Liver (tissue), 9 donors: ENCODE data around the gene SLFN12L. TPM values are rescaled to one million over a fixed set of nuclear protein-coding genes. Genes with fewer than 3 reads are reported as not detected.

Source experiments
- DNase-seq: peaks from one replicate; pipeline ENCODE4 v3.0.0-alpha.2; 2017; ENCODE audit warnings: low spot score
- H3K27ac ChIP-seq, 2 donors: one replicate each; pipeline ENCODE4 v1.7.0; 2013; ENCODE audit warnings: inconsistent platforms in 2 of 2, low read length in 2 of 2, control low read depth in 1 of 2, low read depth in 1 of 2, mild to moderate bottlenecking in 1 of 2
- H3K27me3 ChIP-seq, 4 donors: one replicate each; pipeline versions ENCODE4 v1.6.1 to v1.7.0; 2013; ENCODE audit warnings: low read length in 3 of 4, inconsistent platforms in 1 of 4, mild to moderate bottlenecking in 1 of 4, moderate library complexity in 1 of 4; ENCODE audit not compliant: control insufficient read depth in 4 of 4, insufficient read depth in 4 of 4
- H3K36me3 ChIP-seq, 4 donors: one replicate each; pipeline versions ENCODE4 v1.6.1 to v1.7.0; 2013; ENCODE audit warnings: low read length in 3 of 4, mild to moderate bottlenecking in 3 of 4, low read depth in 1 of 4, moderate library complexity in 1 of 4; ENCODE audit not compliant: control insufficient read depth in 4 of 4, insufficient read depth in 3 of 4
- H3K4me1 ChIP-seq, 4 donors: one replicate each; pipeline versions ENCODE4 v1.6.1 to v1.7.0; 2013; ENCODE audit warnings: low read length in 3 of 4, mild to moderate bottlenecking in 3 of 4, moderate library complexity in 1 of 4; ENCODE audit not compliant: control insufficient read depth in 4 of 4, insufficient read depth in 4 of 4
- H3K4me3 ChIP-seq, 3 donors: one replicate each; pipeline versions ENCODE4 v1.6.1 to v1.7.0; 2013; ENCODE audit warnings: low read length in 3 of 3, control low read depth in 1 of 3, low read depth in 1 of 3, mild to moderate bottlenecking in 1 of 3
- H3K9ac ChIP-seq, 2 donors: one replicate each; pipeline ENCODE4 v1.7.0; 2013; ENCODE audit warnings: low read length in 2 of 2, mild to moderate bottlenecking in 2 of 2, moderate library complexity in 2 of 2, control low read depth in 1 of 2, low read depth in 1 of 2
- H3K9me3 ChIP-seq, 4 donors: one replicate each; pipeline versions ENCODE4 v1.6.1 to v1.7.0; 2013; ENCODE audit warnings: low read length in 3 of 4; ENCODE audit not compliant: control insufficient read depth in 4 of 4
- EGR1 ChIP-seq, 2 donors: IDR thresholded peaks; 2 replicates each; pipeline ENCODE4 v1.6.1; 2016 to 2018; ENCODE audit warnings: antibody characterized with exemption in 2 of 2, low read depth in 2 of 2
- FOXA1 ChIP-seq: IDR thresholded peaks from 2 replicates; pipeline ENCODE4 v1.6.1; 2016; ENCODE audit warnings: antibody characterized with exemption
- FOXA2 ChIP-seq: IDR thresholded peaks from 2 replicates; pipeline ENCODE4 v1.6.1; 2016; ENCODE audit warnings: antibody characterized with exemption
- GABPA ChIP-seq, 2 donors: IDR thresholded peaks in 1 of 2; conservative IDR thresholded peaks in 1 of 2; 2 replicates each; pipeline ENCODE4 v1.6.1; 2016; ENCODE audit warnings: antibody characterized with exemption in 2 of 2, mild to moderate bottlenecking in 1 of 2, moderate library complexity in 1 of 2
- HNF4A ChIP-seq, 2 donors: conservative IDR thresholded peaks; 2 replicates each; pipeline ENCODE4 v1.6.1; 2016; ENCODE audit warnings: antibody characterized with exemption in 2 of 2, mild to moderate bottlenecking in 2 of 2
- HNF4G ChIP-seq: IDR thresholded peaks from 2 replicates; pipeline ENCODE4 v1.6.1; 2016; ENCODE audit warnings: antibody characterized with exemption
- JUND ChIP-seq, 2 donors: IDR thresholded peaks; 2 replicates each; pipeline ENCODE4 v1.6.1; 2016; ENCODE audit warnings: antibody characterized with exemption in 2 of 2
- NR2F2 ChIP-seq: IDR thresholded peaks from 2 replicates; pipeline ENCODE4 v1.6.1; 2016; ENCODE audit warnings: antibody characterized with exemption
- RAD21 ChIP-seq, 2 donors: IDR thresholded peaks; 2 replicates each; pipeline ENCODE4 v1.6.1; 2016; ENCODE audit warnings: antibody characterized with exemption in 2 of 2, mild to moderate bottlenecking in 2 of 2
- RXRA ChIP-seq, 2 donors: IDR thresholded peaks; 2 replicates each; pipeline ENCODE4 v1.6.1; 2017 to 2018; ENCODE audit warnings: antibody characterized with exemption in 2 of 2, mild to moderate bottlenecking in 1 of 2
- SP1 ChIP-seq: IDR thresholded peaks from 2 replicates; pipeline ENCODE4 v1.6.1; 2018; ENCODE audit warnings: antibody characterized with exemption, mild to moderate bottlenecking
- TAF1 ChIP-seq: conservative IDR thresholded peaks from 2 replicates; pipeline ENCODE4 v1.6.1; 2016; ENCODE audit warnings: antibody characterized with exemption, mild to moderate bottlenecking
- YY1 ChIP-seq: IDR thresholded peaks from 2 replicates; pipeline ENCODE4 v1.6.1; 2016; ENCODE audit warnings: antibody characterized with exemption, mild to moderate bottlenecking
- WGBS: extraction: QIAGEN DNeasy Blood & Tissue Kit; methylation state at CpG from one replicate; pipeline ENCODE4 v1.1.7; 2013; 5-methylcytosine and 5-hydroxymethylcytosine counted together
- polyA plus RNA-seq, 2 donors: library from polyadenylated mRNA; stranded (reverse) in 1 of 2; unstranded in 1 of 2; fragments of 200-250 nt in 1 of 2; fragments of >200 nt in 1 of 2; fragmentation: Nextera tagmentation in 1 of 2; extraction: Ambion mirVana in 1 of 2; gene quantifications; one replicate each; pipeline versions ENCODE4 v1.2.1 to v1.2.3, GENCODE V29; 2013 to 2015
- total RNA-seq, 2 donors: library from RNA; depleted of rRNA; stranded (reverse); fragments of >200 nt; gene quantifications; one replicate each; pipeline ENCODE4 v1.2.3, GENCODE V29; 2014
- TF ChIP-seq, protein P1 (sequence below): IDR thresholded peaks from 2 replicates; pipeline ENCODE4 v1.6.1; 2016; ENCODE audit warnings: antibody characterized with exemption, mild to moderate bottlenecking
- TF ChIP-seq, protein P2 (sequence below): IDR thresholded peaks from 2 replicates; pipeline ENCODE4 v1.6.1; 2016; ENCODE audit warnings: antibody characterized with exemption
- TF ChIP-seq, protein P3 (sequence below): IDR thresholded peaks from 2 replicates; pipeline ENCODE4 v1.6.1; 2016; ENCODE audit warnings: antibody characterized with exemption
- TF ChIP-seq, protein P4 (sequence below): fragments of 150-350 bp; IDR thresholded peaks from 2 replicates; pipeline ENCODE4 v1.5.1; 2017; ENCODE audit warnings: improper control_type of control experiment, low read depth, low read length; ENCODE audit not compliant: missing input control
- TF ChIP-seq, protein P5 (sequence below): IDR thresholded peaks from 2 replicates; pipeline ENCODE4 v1.6.1; 2016; ENCODE audit warnings: antibody characterized with exemption
- donor health status: healthy.
- donor health status: healthy.
- donor health status: healthy.
- donor health status: healthy.
- donor health status: healthy.

The SLFN12L gene
- total and polyA plus RNA-seq, 4 donors = 0.09 to 2.2 (median 0.27) TPM

DNA sequence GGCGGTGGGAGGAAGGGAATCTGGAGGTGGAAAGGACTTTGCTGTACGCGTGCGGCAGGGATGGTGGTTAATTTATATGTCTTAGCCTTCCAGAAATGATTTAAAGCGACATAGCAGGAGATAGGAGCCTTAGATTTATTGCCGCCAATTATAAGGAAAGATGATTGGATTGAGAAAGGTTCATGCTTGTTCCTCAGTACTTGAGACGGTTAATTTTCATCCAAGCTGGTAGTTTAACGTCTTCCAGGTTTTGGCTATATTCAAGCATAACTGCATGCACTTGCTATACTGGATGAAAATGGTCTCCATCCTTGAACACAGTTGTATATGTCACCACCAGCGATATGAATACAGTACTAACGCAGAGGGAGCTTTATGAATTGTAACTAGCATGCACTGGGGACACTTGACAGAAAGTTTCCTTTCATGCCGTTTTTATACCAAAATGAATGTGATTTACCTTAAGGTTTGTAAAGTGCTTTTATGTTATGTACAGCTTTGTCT lies 41.5 kb upstream of the SLFN12L start:
- Histone ChIP-seq H3K9me3 (no peaks in the 10 kb centered on the region), H3K9ac (peak overlapping the region; percentile 58 to 94), H3K4me3 (peak overlapping the region; percentile 55 to 90 (median 87)), H3K27ac (peak overlapping the region; percentile 87 to 89), H3K36me3 (peaks cover 0 to 8% (median 3%) of the 10 kb centered on the region in 4 donors), H3K4me1 (peaks cover 0 to 19% (median 11%) of the 10 kb centered on the region in 4 donors), H3K27me3 (no peaks in the 10 kb centered on the region)
- no peak for DNase-seq
- 4% methylated on average over 11 of the region's 11 CpGs for WGBS
- TF ChIP-seq RXRA (IDR thresholded peaks at IDR 0.05) = no peak
- TF ChIP-seq, protein P1, sequence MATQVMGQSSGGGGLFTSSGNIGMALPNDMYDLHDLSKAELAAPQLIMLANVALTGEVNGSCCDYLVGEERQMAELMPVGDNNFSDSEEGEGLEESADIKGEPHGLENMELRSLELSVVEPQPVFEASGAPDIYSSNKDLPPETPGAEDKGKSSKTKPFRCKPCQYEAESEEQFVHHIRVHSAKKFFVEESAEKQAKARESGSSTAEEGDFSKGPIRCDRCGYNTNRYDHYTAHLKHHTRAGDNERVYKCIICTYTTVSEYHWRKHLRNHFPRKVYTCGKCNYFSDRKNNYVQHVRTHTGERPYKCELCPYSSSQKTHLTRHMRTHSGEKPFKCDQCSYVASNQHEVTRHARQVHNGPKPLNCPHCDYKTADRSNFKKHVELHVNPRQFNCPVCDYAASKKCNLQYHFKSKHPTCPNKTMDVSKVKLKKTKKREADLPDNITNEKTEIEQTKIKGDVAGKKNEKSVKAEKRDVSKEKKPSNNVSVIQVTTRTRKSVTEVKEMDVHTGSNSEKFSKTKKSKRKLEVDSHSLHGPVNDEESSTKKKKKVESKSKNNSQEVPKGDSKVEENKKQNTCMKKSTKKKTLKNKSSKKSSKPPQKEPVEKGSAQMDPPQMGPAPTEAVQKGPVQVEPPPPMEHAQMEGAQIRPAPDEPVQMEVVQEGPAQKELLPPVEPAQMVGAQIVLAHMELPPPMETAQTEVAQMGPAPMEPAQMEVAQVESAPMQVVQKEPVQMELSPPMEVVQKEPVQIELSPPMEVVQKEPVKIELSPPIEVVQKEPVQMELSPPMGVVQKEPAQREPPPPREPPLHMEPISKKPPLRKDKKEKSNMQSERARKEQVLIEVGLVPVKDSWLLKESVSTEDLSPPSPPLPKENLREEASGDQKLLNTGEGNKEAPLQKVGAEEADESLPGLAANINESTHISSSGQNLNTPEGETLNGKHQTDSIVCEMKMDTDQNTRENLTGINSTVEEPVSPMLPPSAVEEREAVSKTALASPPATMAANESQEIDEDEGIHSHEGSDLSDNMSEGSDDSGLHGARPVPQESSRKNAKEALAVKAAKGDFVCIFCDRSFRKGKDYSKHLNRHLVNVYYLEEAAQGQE = no peak
- TF ChIP-seq FOXA2 = no peak
- no peak for TF ChIP-seq JUND (IDR thresholded peaks at IDR 0.05)
- TF ChIP-seq RAD21 (IDR thresholded peaks at IDR 0.05) = no peak

DNA sequence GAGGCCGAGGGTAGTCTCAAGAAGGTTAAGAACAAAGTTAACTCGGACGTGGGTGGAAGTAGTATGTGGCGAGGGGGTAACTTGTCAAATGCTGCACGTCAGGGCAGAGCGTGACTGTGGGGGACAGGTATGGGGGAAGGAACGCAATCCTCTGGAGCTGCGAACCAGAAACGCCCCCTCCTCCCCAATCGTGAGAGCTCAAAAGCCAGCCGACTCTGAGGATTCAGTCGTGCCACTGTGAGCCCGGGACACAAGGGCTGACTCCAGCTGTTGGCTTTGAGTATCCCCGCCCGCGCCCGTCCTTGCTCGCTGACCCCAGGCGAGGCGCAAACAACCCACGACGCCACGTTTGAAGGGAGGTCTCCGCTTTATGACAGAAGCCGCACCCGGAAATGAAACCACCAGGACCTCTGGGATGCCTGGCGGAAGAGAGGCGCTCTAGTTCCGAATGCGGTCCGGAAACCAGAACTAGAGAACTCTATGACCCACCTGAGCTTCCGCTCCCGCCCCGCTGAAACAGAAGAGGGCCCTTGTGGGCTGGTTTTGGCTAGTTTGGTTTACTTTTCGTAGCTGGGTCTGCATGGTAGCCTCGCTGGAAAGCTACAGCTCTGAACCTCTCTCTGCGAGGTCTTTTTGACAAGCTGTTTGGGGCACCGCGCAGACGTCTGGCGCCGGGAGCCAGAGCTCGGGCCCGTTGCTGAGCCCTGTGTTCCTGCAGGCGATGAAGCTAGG lies 40.9 kb upstream of the SLFN12L start, which contains the start of gene PEX12:
Gene PEX12, minus strand, starts transcription at position 375 of the 732 bp plus-strand sequence. CDS start 550 bp downstream, outside the sequence.
- no peaks in the 10 kb centered on the region for H3K27me3 ChIP-seq
- peaks cover 0 to 8% (median 3%) of the 10 kb centered on the region in 4 donors for H3K36me3 ChIP-seq
- peak within 1 kb of the TSS; percentile 58 to 99 for H3K9ac ChIP-seq
- TF ChIP-seq, protein P2, sequence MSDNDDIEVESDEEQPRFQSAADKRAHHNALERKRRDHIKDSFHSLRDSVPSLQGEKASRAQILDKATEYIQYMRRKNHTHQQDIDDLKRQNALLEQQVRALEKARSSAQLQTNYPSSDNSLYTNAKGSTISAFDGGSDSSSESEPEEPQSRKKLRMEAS = peak; percentile 97
- TF ChIP-seq EGR1 (IDR thresholded peaks at IDR 0.05; ENCODE audit: low read depth in 2 of 2) = peak; percentile 94 to 98
- peak; percentile 33 to 44 for TF ChIP-seq RAD21 (IDR thresholded peaks at IDR 0.05)
- peak; percentile 15 for TF ChIP-seq FOXA2
- TF ChIP-seq, protein P3, sequence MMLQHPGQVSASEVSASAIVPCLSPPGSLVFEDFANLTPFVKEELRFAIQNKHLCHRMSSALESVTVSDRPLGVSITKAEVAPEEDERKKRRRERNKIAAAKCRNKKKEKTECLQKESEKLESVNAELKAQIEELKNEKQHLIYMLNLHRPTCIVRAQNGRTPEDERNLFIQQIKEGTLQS = peak; percentile 49
- peak in 1 of 2 donors; percentile 46 for TF ChIP-seq JUND (IDR thresholded peaks at IDR 0.05)
- peak; percentile 87 to 97 for TF ChIP-seq GABPA (IDR thresholded peaks at IDR 0.05 in 1 of 2, conservative IDR thresholded peaks at IDR 0.05 in 1 of 2)
- peak; percentile 64 for TF ChIP-seq NR2F2
- TF ChIP-seq, protein P1 = peak; percentile 78
- TF ChIP-seq, protein P4, sequence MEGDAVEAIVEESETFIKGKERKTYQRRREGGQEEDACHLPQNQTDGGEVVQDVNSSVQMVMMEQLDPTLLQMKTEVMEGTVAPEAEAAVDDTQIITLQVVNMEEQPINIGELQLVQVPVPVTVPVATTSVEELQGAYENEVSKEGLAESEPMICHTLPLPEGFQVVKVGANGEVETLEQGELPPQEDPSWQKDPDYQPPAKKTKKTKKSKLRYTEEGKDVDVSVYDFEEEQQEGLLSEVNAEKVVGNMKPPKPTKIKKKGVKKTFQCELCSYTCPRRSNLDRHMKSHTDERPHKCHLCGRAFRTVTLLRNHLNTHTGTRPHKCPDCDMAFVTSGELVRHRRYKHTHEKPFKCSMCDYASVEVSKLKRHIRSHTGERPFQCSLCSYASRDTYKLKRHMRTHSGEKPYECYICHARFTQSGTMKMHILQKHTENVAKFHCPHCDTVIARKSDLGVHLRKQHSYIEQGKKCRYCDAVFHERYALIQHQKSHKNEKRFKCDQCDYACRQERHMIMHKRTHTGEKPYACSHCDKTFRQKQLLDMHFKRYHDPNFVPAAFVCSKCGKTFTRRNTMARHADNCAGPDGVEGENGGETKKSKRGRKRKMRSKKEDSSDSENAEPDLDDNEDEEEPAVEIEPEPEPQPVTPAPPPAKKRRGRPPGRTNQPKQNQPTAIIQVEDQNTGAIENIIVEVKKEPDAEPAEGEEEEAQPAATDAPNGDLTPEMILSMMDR = no peak
- no peak for TF ChIP-seq HNF4A (conservative IDR thresholded peaks at IDR 0.05)
- peak; percentile 66 for TF ChIP-seq SP1
- TF ChIP-seq, protein P5, sequence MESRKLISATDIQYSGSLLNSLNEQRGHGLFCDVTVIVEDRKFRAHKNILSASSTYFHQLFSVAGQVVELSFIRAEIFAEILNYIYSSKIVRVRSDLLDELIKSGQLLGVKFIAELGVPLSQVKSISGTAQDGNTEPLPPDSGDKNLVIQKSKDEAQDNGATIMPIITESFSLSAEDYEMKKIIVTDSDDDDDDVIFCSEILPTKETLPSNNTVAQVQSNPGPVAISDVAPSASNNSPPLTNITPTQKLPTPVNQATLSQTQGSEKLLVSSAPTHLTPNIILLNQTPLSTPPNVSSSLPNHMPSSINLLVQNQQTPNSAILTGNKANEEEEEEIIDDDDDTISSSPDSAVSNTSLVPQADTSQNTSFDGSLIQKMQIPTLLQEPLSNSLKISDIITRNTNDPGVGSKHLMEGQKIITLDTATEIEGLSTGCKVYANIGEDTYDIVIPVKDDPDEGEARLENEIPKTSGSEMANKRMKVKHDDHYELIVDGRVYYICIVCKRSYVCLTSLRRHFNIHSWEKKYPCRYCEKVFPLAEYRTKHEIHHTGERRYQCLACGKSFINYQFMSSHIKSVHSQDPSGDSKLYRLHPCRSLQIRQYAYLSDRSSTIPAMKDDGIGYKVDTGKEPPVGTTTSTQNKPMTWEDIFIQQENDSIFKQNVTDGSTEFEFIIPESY = peak; percentile 47
- TF ChIP-seq YY1 = peak; percentile 95
- peak; percentile 56 to 69 for TF ChIP-seq RXRA (IDR thresholded peaks at IDR 0.05)
- peak; percentile 81 for TF ChIP-seq TAF1
- no peak for TF ChIP-seq HNF4G
- no peak for TF ChIP-seq FOXA1
- WGBS = under 1% methylated on average over 45 of the region's 45 CpGs
- peak; percentile 84 for DNase-seq
- H3K4me1 ChIP-seq = peaks cover 0 to 19% (median 11%) of the 10 kb centered on the region in 4 donors
- no peaks in the 10 kb centered on the region for H3K9me3 ChIP-seq
- peak within 1 kb of the TSS; percentile 55 to 90 (median 87) for H3K4me3 ChIP-seq
- H3K27ac ChIP-seq = peak within 1 kb of the TSS; percentile 87 to 89
